ENCODE data around the gene LDLRAD4.

GRCh38 chr18:13318731-13319501 is 100.4 kb downstream of the LDLRAD4 start:
- TF ChIP-seq CTCF (IDR thresholded peaks at IDR 0.05) (no peak), EZH2 (IDR thresholded peaks at IDR 0.05; ENCODE audit: borderline replicate concordance, insufficient read depth, low read depth, low read length, poor library complexity, severe bottlenecking) (no peak)
